GM12892 (cell line): ENCODE measurements around the gene PLOD1.

Source experiments
- POLR2AphosphoS5 ChIP-seq: IDR thresholded peaks from 2 replicates; pipeline ENCODE4 v1.6.1; 2011; ENCODE audit warnings: low read depth, low read length, control low read depth
- TAF1 ChIP-seq: IDR thresholded peaks from 2 replicates; pipeline ENCODE4 v1.6.1; 2011; ENCODE audit warnings: low read depth, mild to moderate bottlenecking, control low read depth, low read length, borderline replicate concordance

- no peak for TF ChIP-seq POLR2AphosphoS5
- no peak for TF ChIP-seq TAF1
Measured at GRCh38 chr1:12006167-12006921, 71.8 kb downstream of the PLOD1 start.
